Subcutaneous adipose tissue (tissue), 4 donors: ENCODE data around the gene CCNL2. TPM values are rescaled to one million over a fixed set of nuclear protein-coding genes. Genes with fewer than 3 reads are reported as not detected.

Experiments used
- total RNA-seq, 4 donors: library from RNA; depleted of rRNA; stranded (reverse); fragments of >200 nt; gene quantifications; one replicate each; pipeline ENCODE4 v1.1.0, GENCODE V29; 2016
- TF ChIP-seq, protein P1 (sequence below): fragments of 450-650 bp; IDR thresholded peaks from one replicate; pipeline ENCODE4 v1.5.1; 2016; ENCODE audit warnings: low read depth, mild to moderate bottlenecking, control low read depth, antibody characterized with exemption, moderate library complexity

The CCNL2 gene
- total RNA-seq, 4 donors from 2014 or later: 146 to 268 (median 194) TPM

DNA sequence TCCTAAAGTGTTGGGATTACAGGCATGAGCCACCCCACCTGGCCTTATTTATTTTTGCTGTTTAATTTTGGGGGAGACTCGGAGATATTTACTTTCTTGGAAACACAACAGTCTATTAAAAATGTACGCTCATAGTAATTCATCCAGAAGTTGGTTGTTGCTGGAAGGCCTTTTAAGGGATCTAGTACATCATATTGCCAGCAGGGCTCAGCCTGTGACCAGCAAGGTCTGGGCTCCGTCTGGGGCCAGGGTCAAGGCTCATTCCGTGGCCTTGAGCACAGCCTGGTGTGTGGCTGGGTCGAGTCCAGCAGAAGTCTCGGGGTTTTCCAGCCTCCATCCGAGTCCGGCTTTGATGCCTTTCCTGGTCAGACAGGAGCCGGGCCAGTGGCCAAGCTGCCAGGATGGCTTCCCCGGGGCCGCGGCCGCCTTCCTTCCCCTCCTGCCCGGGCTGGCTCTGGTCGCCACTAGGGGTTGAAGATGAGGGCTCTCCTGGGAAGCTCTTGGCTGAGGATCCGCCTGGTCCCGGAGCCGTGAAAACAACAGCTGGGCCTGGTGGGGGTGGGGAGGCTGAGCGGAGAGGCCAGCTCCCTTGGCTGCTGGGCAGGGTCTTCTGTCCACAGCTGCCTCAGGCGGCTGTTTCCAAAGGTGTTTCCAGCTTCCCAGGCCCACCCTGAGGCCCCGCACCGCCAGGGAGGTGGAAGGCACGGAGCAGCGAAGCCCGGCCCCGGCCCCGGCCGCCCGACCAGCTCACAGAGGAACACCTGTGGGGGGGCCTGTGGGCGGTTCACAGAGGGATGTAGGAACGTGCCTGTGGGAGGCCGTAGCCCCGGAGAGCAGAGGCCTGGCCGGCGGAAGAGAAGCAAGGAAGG is 31.2 kb upstream of the CCNL2 start:
- TF ChIP-seq, protein P1, sequence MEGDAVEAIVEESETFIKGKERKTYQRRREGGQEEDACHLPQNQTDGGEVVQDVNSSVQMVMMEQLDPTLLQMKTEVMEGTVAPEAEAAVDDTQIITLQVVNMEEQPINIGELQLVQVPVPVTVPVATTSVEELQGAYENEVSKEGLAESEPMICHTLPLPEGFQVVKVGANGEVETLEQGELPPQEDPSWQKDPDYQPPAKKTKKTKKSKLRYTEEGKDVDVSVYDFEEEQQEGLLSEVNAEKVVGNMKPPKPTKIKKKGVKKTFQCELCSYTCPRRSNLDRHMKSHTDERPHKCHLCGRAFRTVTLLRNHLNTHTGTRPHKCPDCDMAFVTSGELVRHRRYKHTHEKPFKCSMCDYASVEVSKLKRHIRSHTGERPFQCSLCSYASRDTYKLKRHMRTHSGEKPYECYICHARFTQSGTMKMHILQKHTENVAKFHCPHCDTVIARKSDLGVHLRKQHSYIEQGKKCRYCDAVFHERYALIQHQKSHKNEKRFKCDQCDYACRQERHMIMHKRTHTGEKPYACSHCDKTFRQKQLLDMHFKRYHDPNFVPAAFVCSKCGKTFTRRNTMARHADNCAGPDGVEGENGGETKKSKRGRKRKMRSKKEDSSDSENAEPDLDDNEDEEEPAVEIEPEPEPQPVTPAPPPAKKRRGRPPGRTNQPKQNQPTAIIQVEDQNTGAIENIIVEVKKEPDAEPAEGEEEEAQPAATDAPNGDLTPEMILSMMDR: no peak

DNA sequence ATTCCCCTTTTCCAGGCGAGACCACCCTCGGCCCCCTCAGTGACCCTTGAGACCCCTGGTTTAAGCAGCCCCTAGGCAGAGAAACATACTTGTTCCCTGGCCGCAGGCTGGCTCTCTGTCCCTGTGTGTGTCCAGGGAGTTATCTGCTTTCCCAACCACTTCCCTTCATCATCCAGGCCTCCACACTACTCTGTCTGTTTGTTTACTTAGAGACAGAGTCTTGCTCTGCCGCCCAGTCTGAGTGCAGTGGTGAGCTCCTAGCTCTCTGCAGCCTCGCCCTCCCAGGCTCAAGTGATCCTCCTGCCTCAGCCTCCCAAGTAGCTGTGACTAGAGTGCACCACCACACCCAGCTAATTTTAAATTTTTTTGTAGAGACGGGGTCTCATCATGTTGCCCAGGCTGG is 30.5 kb upstream of the CCNL2 start:
- TF ChIP-seq, protein P1: no peak

DNA sequence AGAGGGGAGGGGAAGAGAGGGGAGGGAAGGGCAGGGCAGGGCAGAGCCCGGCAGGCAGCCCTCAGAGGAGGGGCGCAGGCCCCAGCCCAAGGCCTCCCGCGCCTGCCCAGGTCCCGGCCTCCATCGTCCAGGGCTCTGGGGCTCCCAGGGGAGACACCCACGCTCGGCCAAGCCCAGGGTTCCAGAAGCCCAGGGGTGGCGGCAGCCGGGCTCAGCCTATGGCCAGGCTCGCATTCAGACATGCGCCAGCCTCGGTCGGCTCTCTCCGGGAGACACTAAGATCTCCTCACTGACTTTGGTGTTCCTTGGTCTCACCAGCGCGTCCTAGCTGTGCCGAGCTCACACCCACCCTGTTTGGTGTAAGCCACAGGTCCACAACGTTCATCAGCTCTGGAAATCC is 29.0 kb upstream of the CCNL2 start:
- TF ChIP-seq, protein P1: no peak

DNA sequence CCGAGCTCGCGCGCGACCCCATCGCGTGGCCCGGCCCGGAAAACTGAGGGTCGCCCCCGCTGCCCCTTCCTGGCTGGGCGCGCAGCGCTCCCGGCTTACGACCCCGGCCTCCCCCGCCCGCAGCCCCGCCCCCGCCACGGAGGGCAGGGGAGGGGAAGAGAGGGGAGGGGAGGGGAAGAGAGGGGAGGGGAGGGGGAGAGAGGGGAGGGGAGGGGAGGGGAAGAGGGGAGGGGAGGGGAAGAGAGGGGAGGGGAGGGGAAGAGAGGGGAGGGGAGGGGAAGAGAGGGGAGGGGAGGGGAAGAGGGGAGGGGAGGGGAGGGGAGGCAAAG is 28.6 kb upstream of the CCNL2 start:
- TF ChIP-seq, protein P1: no peak

DNA sequence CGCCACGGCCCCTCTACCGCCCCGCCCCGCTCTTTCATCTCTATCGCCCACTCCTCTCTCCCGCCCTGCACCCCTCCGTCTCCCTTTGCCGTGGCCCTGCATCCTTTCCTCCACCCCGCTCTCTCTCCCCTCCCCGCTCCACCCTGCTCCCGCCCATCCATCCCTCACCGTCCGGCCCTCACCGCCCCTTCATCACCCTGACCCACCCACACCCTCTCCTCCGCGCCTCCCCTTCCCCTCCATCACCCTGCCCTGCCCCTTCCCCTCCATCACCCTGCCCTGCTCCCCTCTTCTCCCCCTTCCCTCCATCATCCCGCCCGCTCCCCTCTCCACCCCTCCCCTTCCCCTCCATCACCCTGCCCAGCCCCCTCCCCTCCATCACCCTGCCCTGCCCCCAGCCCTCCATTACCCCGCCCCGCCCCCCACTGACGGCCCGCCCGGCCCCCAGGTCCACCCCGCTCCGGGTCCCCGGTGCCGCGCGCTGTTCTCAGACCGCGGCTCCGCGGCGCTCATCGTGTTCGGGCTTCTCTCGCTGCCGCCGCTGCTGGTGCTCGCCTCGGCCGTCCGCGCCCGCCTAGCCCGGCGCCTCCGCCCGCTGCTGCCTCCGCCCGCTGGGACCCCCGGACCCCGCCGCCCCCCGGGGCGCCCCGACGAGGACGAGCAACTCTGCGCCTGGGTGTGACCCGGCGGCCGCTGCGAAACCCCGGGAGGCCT is 28.1 kb upstream of the CCNL2 start:
- TF ChIP-seq, protein P1: no peak

DNA sequence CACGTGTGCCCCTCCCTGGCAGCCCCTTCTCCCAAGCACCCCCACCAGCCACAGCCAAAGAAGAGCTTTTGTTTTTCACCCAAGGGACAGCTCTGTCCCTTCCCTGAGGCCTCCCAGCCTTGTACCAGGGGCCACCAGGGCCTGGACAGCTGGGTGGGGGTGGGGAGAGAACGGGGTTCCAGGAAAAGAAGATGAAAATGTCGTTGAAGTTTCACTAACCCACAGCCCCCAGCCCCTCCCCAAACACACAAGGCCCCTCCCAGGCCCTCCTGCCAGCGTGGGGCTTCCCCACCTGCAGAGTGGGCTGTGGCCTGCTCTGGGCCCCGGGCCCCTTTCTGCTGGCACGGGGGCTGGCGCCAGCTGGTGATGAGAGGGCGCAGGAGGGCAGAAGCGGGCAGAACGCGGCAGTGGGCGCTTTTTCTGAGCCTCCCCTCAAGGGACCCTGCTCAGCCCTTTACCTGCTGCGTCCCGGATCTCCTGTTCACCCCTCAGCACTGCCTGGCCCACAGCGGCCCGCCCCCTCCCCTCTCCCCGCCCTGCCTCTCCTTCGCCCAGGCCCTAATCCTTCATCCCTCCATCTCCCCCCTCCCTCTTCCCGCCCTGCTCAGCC is 27.5 kb upstream of the CCNL2 start:
- TF ChIP-seq, protein P1: no peak
